Left forelimb (tissue), 1 donor: ENCODE measurements around the gene PCBP2.

Experiments used
- DNase-seq: peaks from one replicate; pipeline ENCODE4 v3.0.0-alpha.2; 2018; ENCODE audit warnings: low spot score

The PCBP2 gene

DNA sequence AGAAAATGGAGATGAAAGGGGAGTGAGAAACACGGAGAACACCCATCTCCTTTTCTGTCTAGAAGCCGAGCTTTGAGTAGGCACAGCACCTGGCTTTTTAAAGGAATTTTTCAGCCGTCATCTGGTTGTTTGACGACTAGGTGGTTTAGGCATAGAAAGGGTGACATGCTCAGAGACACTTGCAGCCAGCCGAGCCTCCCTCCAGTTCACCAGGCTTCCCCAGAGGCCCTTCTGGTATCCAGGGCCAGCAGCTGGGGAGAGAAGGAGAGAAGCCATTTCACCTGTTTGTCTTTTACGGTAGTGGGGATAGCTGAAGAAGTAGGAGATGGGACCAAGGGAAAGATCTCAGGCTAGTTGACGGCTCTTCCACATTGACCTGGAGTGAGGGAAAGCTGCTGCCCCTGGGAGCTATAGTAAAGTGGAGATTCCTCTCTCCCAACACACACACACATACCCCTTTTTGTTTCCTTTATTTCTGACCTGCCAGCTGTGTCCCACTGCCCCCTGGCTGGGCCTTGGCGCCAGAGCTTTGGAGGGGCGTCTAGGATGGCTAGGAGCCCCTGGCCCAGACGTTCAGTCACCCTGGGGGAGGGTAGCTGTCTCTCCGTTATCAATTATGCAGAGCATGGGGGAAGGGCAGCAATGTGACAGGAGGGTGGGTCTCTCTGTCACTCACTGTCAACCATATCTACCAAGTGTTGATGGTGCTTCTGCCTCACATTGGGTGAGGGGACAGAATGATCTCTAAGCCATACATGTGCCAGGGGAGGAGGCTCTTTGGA lies 41.9 kb downstream of the PCBP2 start:
- no peak for DNase-seq

GRCh38 chr12:53495903-53496751 lies 44.2 kb downstream of the PCBP2 start:
- no peak for DNase-seq

DNA sequence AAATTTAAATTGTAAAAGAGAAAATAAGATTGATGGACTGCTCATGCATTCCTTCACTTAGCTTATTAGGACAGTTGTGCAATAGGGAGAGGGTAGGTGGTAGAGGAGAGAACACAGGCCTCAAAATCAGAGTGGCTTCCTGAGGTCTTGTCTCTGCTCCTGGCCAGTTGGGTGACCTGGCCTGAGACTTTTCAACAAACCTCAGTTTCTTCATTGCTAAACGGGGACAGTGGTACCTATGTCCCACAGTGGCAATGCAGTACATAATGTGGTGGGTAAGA lies 44.8 kb downstream of the PCBP2 start:
- DNase-seq = no peak

DNA sequence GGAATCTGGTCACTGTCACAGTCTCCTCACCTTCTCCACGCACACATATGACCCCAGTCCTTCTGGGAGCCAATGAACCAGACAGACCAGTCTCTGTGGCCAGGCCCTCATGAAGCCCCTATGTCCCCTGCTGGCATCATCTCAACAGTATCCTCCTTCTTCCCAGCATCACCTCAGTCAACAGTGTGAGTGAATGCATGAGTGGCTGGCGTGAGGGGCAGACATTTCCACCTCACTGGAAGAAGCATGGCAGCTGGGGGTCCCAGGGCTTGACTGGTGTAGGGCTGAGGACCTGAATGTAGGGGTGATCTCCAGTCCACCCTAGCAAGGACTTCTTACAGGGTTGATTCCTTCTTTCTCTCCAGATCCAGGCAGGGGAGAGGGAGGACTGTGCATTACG lies 45.6 kb downstream of the PCBP2 start:
- DNase-seq = no peak

DNA sequence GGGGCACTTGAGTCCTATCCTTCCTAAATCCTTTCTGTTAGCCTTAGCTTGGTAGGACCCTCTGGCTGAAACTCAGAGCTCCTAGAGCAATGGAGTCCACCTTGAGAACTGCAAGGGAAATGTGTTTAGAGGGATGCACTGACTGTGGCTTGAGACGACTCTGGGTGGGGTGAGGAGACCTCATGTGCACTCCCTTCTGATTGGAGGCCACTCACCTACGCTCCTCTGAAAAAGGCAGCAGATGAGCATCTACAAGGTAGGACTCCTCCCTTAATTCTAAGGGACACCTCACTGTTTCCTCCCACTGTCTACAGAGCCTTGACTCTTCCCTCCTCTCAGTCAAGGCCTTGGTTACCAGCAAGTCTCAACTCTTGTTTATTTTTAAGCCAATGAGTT lies 46.3 kb downstream of the PCBP2 start:
- no peak for DNase-seq

DNA sequence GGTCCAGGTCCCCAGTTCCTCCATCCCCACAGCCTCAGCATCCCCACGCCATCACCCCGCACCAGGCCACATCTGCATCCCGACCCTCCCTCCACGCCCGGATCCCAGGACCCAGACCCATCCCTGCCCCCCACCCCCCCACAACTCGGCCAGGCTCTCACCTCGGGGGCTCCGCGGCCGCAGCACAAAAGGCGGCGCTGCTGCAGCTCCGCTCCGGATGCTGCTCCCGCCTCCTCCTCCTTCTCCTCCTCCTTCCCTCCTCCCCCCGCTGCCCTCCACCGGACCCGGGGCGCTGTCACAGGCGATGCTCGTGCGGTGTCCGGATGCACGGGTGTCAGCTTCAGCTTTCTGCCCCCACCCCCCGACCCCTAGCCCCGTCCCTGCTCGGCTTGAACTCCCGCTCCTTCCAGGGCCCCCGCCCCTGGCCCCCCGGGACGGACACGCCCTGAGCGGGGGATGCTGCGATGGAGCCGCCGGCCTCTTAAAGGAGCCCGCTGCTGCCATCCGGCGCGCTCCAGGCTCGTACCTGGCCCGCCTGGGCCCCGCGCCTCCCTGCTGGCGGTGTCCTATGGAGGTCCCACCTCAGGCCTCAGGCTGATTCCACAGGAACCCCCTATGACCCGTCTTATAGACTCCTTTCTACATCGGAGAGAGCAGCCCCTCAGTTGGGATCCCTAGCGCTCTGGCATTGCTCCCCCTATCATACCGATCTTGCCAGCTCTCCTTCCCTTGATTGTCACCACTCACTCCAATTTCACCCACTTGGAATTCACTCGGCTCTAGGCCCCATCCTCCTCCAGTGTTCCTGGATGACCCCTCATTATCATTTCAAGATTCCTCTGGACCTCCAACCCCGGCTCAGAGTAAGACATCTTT lies 47.6 kb downstream of the PCBP2 start, which contains the start of gene MAP3K12:
Gene MAP3K12, minus strand, starts transcription at position 193 of the 876 bp plus-strand sequence. CDS start 12,067 bp downstream, outside the sequence.
- DNase-seq = peak; percentile 84

DNA sequence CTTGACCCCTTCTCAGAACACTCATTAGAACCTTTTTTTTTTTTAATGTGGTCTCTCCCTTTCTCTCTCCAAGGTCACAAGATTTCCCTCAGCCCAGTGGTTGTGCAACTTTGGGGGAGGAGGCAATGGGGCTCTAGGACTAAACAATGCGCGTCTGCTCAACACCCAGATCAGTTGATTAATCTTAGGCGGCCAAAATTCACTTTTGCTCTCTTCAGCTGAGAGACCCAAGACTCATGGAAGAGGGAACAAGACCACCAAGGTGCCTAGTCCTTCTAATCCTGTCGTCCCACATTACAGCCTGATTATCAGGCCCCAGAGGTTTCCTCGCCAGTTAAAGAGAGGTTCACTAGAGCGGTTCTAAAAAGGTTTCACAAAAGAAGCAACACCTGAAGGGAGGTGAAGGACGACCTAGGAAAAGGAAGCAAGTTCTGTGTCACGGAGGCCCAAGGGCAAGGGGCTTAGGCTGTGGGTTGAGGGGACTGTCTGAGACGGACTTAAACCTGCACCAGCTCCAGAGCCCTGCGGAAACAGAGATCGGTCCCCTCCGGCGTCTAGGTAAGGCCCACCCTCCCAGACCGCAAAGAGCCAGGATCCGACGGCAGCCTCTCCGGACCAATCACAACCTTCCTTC lies 48.4 kb downstream of the PCBP2 start:
- DNase-seq = no peak

GRCh38 chr12:53500776-53501614 lies 49.1 kb downstream of the PCBP2 start, which contains the start of gene TARBP2:
Gene TARBP2 (plus strand): TSS chr12:53501283. CDS start chr12:53501409, 126 bp downstream.
- peak; percentile 99 for DNase-seq

- no peak for DNase-seq
These were observed 49.8 kb downstream of the PCBP2 start for GRCh38 chr12:53501615-53502181.

GRCh38 chr12:53502331-53502730 lies 50.4 kb downstream of the PCBP2 start:
- no peak for DNase-seq

- DNase-seq = no peak
These were observed 51.3 kb downstream of the PCBP2 start for GRCh38 chr12:53502983-53503728.

DNA sequence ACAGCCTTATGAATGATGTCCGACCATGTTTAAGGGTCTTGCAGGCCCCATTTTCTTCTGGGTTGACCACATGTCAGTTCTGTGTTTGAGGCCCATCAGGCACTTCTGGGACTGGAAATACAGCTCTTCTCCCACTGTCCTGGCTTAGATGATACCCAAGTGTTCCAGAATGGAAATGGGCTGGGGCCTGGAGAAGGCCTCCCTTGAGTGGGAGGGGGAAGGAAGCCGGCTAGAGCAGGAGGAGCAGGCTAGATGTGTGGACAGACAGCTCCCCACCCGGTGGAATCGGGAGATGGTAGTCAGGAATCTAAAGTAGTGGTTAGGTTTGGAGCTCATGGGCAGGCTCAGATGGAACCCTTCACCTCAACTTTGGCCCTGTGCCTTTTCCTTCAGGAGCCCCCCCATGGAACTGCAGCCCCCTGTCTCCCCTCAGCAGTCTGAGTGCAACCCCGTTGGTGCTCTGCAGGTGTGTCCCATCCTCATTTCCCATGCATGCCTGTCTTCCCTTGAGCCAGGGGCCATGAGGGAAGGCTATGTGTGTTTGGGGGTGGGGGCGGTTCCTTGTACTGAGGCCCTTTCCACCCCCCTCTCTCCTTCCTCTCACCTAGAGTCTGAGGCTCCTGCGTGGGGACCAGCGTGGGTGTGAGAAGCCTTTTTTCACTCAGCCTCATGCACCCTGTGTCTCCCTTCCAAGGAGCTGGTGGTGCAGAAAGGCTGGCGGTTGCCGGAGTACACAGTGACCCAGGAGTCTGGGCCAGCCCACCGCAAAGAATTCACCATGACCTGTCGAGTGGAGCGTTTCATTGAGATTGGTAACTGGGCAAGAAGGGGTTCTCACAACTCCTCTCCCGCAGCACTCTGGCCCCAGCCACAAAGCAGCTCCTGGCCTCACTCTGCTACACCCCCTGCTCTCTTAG lies 52.4 kb downstream of the PCBP2 start:
- no peak for DNase-seq

GRCh38 chr12:53505086-53505485 lies 53.2 kb downstream of the PCBP2 start:
- DNase-seq = no peak

DNA sequence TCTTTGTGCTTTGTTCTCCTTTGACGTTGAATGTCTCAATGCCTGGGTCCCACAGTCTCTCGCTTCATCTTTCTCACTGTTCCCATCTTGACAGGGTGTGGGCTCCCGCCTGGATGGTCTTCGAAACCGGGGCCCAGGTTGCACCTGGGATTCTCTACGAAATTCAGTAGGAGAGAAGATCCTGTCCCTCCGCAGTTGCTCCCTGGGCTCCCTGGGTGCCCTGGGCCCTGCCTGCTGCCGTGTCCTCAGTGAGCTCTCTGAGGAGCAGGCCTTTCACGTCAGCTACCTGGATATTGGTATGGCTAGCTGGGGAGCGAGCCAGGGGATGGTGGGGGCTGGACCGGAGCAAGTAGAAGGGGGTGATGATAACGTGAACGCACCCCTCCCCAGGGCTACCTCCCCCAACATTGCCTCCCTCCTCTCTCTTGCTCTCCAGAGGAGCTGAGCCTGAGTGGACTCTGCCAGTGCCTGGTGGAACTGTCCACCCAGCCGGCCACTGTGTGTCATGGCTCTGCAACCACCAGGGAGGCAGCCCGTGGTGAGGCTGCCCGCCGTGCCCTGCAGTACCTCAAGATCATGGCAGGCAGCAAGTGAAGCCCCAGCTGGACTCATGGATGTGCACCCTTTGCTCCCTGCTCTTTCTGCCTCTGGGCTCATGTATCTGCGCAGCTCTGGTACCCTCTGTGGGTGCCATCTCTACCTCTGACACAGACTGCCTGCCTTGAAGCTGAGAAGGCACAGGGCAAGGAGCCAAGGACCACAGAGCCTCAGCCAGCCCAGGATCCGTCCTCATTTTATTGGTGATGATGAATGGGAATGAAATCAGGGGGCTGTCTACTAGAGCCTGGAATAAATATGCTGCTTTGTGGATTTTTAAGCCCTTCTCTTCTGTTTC lies 53.9 kb downstream of the PCBP2 start:
- DNase-seq = no peak

DNA sequence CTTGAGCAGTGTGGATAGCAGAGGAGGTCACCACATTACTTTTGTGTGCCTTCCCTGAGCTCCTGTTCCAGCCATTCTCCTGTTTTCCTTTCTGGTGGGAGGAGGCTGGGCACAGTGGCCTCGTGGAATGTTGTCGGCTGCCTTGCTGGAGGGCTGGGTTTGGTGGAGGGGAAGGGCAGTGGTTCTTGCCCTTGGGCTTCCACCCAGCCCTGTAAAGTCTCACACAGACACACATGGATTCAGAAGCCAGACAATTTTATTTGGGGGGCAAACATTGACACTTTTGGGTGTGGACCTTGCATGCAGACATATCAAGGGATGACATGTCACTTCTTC lies 54.5 kb downstream of the PCBP2 start:
- no peak for DNase-seq

GRCh38 chr12:53506881-53507602 lies 55.1 kb downstream of the PCBP2 start, which contains the start of gene NPFF:
Gene NPFF (minus strand): TSS chr12:53507484. CDS start chr12:53507474, 10 bp downstream.
- DNase-seq = no peak

DNA sequence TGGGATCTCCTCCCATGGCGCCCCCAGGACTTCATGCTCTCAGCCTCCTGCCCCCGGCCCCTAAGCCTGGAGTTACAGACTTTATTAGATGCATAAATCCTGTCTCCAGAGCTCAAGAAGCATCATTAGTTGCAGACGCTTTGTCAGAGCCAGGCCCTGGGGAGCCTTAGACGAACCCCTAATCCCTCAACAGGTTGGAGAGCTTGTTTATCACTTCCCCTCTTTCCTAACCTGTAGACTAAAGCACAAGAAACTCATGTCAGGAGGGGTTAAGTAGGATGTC lies 55.6 kb downstream of the PCBP2 start:
- no peak for DNase-seq
